ENCODE data around the gene BMP5.

Gene BMP5

DNA sequence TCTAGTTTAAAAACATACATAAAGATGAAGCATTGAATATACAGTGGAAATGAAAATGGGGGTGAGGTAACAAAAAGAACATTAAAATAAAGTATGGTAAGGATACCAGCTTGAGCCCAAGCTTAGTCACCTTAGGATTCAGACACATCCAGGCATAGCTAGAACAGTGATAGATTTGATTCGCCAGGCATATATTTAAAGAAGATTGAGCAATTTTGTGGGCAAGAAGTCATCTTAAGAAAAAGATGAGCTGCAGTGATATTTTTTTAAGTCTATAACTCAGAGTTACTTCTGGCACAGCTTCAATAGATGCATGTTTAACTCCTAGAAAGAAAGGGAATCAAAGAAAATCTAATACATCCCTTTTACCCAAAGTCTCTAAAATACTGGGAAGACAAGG is 97.9 kb downstream of the BMP5 start:
- H3K4me3 ChIP-seq (ENCODE audit: low read length), result no peak overlapping the region
- peaks cover 20% of the 10 kb centered on the region for H3K4me1 ChIP-seq (ENCODE audit: low read length)
- no peak overlapping the region for H2AFZ ChIP-seq (ENCODE audit: low read depth, low read length)
- peaks cover 9% of the 10 kb centered on the region; the same call in 1 of the 2 replicates for H3K27me3 ChIP-seq (ENCODE audit: low read depth, low read length)
- H3K36me3 ChIP-seq (replicated peaks; ENCODE audit: low read depth, low read length), result no peaks in the 10 kb centered on the region
- H3K4me2 ChIP-seq (ENCODE audit: low read length), result no peak overlapping the region
- no peaks in the 10 kb centered on the region for H4K20me1 ChIP-seq (ENCODE audit: insufficient read depth, low read length)
- H3K9ac ChIP-seq (ENCODE audit: low read length), result no peak overlapping the region
- TF ChIP-seq EZH2phosphoT487 (IDR thresholded peaks at IDR 0.05; ENCODE audit: low read depth), result no peak
- TF ChIP-seq, protein P1, sequence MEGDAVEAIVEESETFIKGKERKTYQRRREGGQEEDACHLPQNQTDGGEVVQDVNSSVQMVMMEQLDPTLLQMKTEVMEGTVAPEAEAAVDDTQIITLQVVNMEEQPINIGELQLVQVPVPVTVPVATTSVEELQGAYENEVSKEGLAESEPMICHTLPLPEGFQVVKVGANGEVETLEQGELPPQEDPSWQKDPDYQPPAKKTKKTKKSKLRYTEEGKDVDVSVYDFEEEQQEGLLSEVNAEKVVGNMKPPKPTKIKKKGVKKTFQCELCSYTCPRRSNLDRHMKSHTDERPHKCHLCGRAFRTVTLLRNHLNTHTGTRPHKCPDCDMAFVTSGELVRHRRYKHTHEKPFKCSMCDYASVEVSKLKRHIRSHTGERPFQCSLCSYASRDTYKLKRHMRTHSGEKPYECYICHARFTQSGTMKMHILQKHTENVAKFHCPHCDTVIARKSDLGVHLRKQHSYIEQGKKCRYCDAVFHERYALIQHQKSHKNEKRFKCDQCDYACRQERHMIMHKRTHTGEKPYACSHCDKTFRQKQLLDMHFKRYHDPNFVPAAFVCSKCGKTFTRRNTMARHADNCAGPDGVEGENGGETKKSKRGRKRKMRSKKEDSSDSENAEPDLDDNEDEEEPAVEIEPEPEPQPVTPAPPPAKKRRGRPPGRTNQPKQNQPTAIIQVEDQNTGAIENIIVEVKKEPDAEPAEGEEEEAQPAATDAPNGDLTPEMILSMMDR (IDR thresholded peaks at IDR 0.05; ENCODE audit: low read depth, low read length), result no peak
- H3K27ac ChIP-seq (ENCODE audit: low read length), result no peak overlapping the region
- no peaks in the 10 kb centered on the region for H3K9me3 ChIP-seq (ENCODE audit: insufficient read depth, low read length)
- H3K79me2 ChIP-seq (ENCODE audit: low read length), result no peaks in the 10 kb centered on the region

DNA sequence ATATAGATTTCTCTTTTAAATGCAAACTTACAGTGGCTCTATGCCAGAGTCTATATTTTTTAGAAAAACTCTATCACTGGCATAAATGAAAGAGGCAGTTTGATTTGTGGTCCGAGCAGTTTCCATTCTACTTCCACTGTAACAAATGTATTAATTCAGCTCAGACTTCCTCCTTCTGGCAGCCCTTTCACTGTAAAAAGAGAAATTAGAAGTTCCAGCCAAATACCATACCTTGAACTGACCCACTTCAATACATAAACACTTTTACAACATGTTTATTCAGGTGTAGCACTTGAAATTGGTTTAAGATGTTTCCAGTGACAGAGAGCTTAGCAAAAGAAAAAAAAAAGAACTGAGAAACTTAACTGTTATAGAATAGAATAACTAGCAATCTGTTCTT is 99.3 kb downstream of the BMP5 start:
- Histone ChIP-seq H3K4me1 (ENCODE audit: low read length) (peaks cover 11% of the 10 kb centered on the region), H3K79me2 (ENCODE audit: low read length) (no peaks in the 10 kb centered on the region), H3K36me3 (replicated peaks; ENCODE audit: low read depth, low read length) (no peaks in the 10 kb centered on the region), H3K4me3 (ENCODE audit: low read length) (no peak overlapping the region), H3K27ac (ENCODE audit: low read length) (no peak overlapping the region), H3K4me2 (ENCODE audit: low read length) (no peak overlapping the region), H4K20me1 (ENCODE audit: insufficient read depth, low read length) (no peaks in the 10 kb centered on the region), H3K9me3 (ENCODE audit: insufficient read depth, low read length) (no peaks in the 10 kb centered on the region), H2AFZ (ENCODE audit: low read depth, low read length) (no peak overlapping the region), H3K9ac (ENCODE audit: low read length) (no peak overlapping the region), H3K27me3 (ENCODE audit: low read depth, low read length) (peaks cover 9% of the 10 kb centered on the region; the same call in 1 of the 2 replicates)
- TF ChIP-seq, protein P1 (IDR thresholded peaks at IDR 0.05; ENCODE audit: low read depth, low read length), result no peak
- TF ChIP-seq EZH2phosphoT487 (IDR thresholded peaks at IDR 0.05; ENCODE audit: low read depth), result no peak

- no peak for TF ChIP-seq EZH2phosphoT487 (IDR thresholded peaks at IDR 0.05; ENCODE audit: low read depth)
- TF ChIP-seq, protein P1 (IDR thresholded peaks at IDR 0.05; ENCODE audit: low read depth, low read length), result no peak
- H2AFZ ChIP-seq (ENCODE audit: low read depth, low read length), result no peak overlapping the region
- H3K27me3 ChIP-seq (ENCODE audit: low read depth, low read length), result peaks cover 9% of the 10 kb centered on the region; the same call in 1 of the 2 replicates
- no peak overlapping the region for H3K27ac ChIP-seq (ENCODE audit: low read length)
- H3K9me3 ChIP-seq (ENCODE audit: insufficient read depth, low read length), result no peaks in the 10 kb centered on the region
- no peak overlapping the region for H3K9ac ChIP-seq (ENCODE audit: low read length)
- H3K4me2 ChIP-seq (ENCODE audit: low read length), result no peak overlapping the region
- peaks cover 11% of the 10 kb centered on the region for H3K4me1 ChIP-seq (ENCODE audit: low read length)
- H3K4me3 ChIP-seq (ENCODE audit: low read length), result no peak overlapping the region
- H4K20me1 ChIP-seq (ENCODE audit: insufficient read depth, low read length), result no peaks in the 10 kb centered on the region
- no peaks in the 10 kb centered on the region for H3K36me3 ChIP-seq (replicated peaks; ENCODE audit: low read depth, low read length)
- H3K79me2 ChIP-seq (ENCODE audit: low read length), result no peaks in the 10 kb centered on the region
Observed at GRCh38 chr6:55775029-55775318, 100.4 kb downstream of the BMP5 start.

DNA sequence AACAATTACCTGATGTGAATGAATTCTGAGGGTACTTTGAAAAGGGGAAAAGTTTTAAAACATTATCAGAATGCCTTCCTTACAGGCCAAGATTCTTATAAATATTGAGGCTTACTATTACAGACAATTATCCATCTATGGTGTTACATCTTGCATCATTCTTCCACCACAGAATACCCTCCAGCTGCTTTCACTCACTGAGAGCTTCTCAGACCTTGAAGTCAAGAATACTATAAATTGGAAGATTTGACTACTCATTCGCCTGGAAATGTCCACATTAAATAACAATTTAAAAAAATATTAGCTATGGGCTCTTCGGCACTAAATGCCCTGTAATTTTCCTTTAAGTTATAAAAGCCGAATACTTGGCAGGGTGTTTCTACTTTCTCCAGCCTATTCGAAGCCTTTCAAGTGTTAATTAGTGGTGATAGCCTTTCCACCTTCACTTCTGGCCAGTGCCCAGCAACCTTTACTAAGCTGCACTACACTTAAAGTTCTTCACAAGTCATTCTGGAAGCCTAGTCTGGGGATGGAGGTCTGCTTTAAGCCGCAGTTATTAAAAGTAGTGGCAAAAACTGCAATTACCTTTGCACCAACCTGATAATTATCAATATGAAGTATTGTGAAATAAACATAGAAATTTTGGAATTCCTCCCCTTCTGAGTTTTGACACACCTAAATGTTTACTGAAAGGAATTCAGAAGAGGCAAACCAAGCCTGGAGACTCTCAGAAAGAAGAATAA is 100.9 kb downstream of the BMP5 start:
- Histone ChIP-seq H3K4me3 (ENCODE audit: low read length) (no peak overlapping the region), H3K79me2 (ENCODE audit: low read length) (no peaks in the 10 kb centered on the region), H3K9ac (ENCODE audit: low read length) (no peak overlapping the region), H3K27me3 (ENCODE audit: low read depth, low read length) (peaks cover 9% of the 10 kb centered on the region; the same call in 1 of the 2 replicates), H3K4me1 (ENCODE audit: low read length) (peaks cover 11% of the 10 kb centered on the region), H3K4me2 (ENCODE audit: low read length) (no peak overlapping the region), H4K20me1 (ENCODE audit: insufficient read depth, low read length) (no peaks in the 10 kb centered on the region), H2AFZ (ENCODE audit: low read depth, low read length) (no peak overlapping the region), H3K9me3 (ENCODE audit: insufficient read depth, low read length) (no peaks in the 10 kb centered on the region), H3K27ac (ENCODE audit: low read length) (no peak overlapping the region), H3K36me3 (replicated peaks; ENCODE audit: low read depth, low read length) (no peaks in the 10 kb centered on the region)
- TF ChIP-seq, protein P1 (IDR thresholded peaks at IDR 0.05; ENCODE audit: low read depth, low read length), result no peak
- TF ChIP-seq EZH2phosphoT487 (IDR thresholded peaks at IDR 0.05; ENCODE audit: low read depth), result no peak
